Vagina (tissue), 2 donors: ENCODE data around the gene LAMA2. TPM values are rescaled to one million over a fixed set of nuclear protein-coding genes. Genes with fewer than 3 reads are reported as not detected.

Source experiments
- DNase-seq, 2 donors: peaks; one replicate each; pipeline ENCODE4 v3.0.0-alpha.2; 2017; ENCODE audit errors: extremely low spot score in 2 of 2
- H3K27ac ChIP-seq: fragments of 200-600 bp; sonication (generic); one replicate; pipeline ENCODE4 v1.5.1; 2019
- H3K27me3 ChIP-seq: fragments of 200-600 bp; sonication (generic); one replicate; pipeline ENCODE4 v1.5.1; 2019
- H3K36me3 ChIP-seq, 2 donors: fragments of 200-600 bp; sonication (generic); one replicate each; pipeline ENCODE4 v1.5.1; 2017 to 2019
- H3K4me1 ChIP-seq: fragments of 200-600 bp; sonication (generic); one replicate; pipeline ENCODE4 v1.5.1; 2019
- H3K4me3 ChIP-seq, 2 donors: fragments of 200-600 bp; sonication (generic); 1 replicate in 1 of 2; 2 replicates in 1 of 2; pipeline ENCODE4 v1.5.1; 2016 to 2019
- H3K9me3 ChIP-seq: fragments of 200-600 bp; sonication (generic); one replicate; pipeline ENCODE4 v1.5.1; 2019
- POLR2A ChIP-seq, 2 donors: fragments of 450-650 bp; IDR thresholded peaks; one replicate each; pipeline ENCODE4 v1.6.1; 2017; ENCODE audit warnings: antibody characterized with exemption in 2 of 2, mild to moderate bottlenecking in 2 of 2, moderate library complexity in 2 of 2
- POLR2AphosphoS5 ChIP-seq, 2 donors: sonication (generic); formaldehyde crosslinking; IDR thresholded peaks; one replicate each; pipeline ENCODE4 v1.9.0; 2017; ENCODE audit warnings: antibody characterized with exemption in 2 of 2, mild to moderate bottlenecking in 2 of 2, low read depth in 1 of 2; ENCODE audit not compliant: insufficient read depth in 1 of 2
- intact Hi-C: fragments of 100-400 bp; cut with DNase I; formaldehyde crosslinking; loops from one replicate; pipeline ENCODE4 v1.15.1; 2023
- total RNA-seq: library from RNA; depleted of rRNA; stranded (reverse); fragments of >200 nt; gene quantifications from one replicate; pipeline ENCODE4 v1.2.3, GENCODE V29; 2016
- TF ChIP-seq, protein P1 (sequence below), 3 experiments: fragments of 450-650 bp in 2 of 3; fragments of 200-600 bp in 1 of 3; sonication (generic) in 1 of 3; IDR thresholded peaks; one replicate each; pipeline ENCODE4 v1.5.1; 2017 to 2019; ENCODE audit warnings: antibody characterized with exemption in 3 of 3, mild to moderate bottlenecking in 2 of 3, moderate library complexity in 2 of 3

The LAMA2 gene
- total RNA-seq, 1 donor from 2014 or later = 91.1 TPM

DNA sequence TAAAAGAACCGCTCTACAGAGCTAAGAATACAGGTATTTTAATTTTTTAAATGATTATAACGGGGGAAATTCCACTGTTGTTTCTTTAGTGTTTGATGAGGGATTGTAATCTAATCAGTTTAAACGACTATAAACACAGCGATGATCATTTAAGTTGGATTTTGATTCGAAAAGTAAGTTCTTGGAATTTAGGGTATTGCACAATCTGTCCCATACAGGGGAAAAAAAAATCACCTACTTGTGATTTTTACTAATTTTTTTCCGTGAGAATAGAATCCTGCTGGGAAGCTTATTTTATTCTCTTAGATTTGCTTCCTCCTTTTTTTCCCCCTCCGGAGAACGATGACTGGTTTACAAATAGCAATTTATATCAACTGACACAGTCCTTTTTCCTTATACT lies 108.0 kb downstream of the LAMA2 start:
- Histone ChIP-seq H3K9me3 (no peaks in the 10 kb centered on the region), H3K27me3 (no peaks in the 10 kb centered on the region), H3K4me1 (no peaks in the 10 kb centered on the region), H3K4me3 (no peak overlapping the region), H3K27ac (no peak overlapping the region), H3K36me3 (no peaks in the 10 kb centered on the region)
- no peak for TF ChIP-seq POLR2AphosphoS5 (IDR thresholded peaks at IDR 0.05; ENCODE audit: insufficient read depth in 1 of 2, low read depth in 1 of 2)
- TF ChIP-seq POLR2A (IDR thresholded peaks at IDR 0.05) = no peak
- TF ChIP-seq, protein P1, sequence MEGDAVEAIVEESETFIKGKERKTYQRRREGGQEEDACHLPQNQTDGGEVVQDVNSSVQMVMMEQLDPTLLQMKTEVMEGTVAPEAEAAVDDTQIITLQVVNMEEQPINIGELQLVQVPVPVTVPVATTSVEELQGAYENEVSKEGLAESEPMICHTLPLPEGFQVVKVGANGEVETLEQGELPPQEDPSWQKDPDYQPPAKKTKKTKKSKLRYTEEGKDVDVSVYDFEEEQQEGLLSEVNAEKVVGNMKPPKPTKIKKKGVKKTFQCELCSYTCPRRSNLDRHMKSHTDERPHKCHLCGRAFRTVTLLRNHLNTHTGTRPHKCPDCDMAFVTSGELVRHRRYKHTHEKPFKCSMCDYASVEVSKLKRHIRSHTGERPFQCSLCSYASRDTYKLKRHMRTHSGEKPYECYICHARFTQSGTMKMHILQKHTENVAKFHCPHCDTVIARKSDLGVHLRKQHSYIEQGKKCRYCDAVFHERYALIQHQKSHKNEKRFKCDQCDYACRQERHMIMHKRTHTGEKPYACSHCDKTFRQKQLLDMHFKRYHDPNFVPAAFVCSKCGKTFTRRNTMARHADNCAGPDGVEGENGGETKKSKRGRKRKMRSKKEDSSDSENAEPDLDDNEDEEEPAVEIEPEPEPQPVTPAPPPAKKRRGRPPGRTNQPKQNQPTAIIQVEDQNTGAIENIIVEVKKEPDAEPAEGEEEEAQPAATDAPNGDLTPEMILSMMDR (IDR thresholded peaks at IDR 0.05) = no peak
- DNase-seq = no peak
- intact Hi-C loops = no loop called here

DNA sequence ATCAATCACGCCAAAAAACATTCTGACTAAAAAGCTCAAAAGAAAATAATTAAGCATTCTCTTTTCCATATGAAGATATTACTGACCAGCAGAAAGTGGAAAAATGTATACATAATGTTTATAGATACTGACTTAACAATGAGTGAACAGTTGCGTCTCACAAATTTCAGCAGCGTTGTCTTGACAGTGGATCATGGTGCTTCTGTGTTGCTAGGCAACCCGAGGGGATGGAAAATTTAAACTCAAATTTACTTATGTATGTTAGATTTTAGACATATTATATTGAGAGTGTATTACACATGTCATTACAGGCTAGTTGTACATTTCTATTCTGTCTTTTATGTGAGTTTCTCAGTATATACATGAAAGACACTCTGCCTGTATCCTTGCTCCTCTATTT lies 110.2 kb downstream of the LAMA2 start:
- Histone ChIP-seq H3K9me3 (no peaks in the 10 kb centered on the region), H3K36me3 (no peaks in the 10 kb centered on the region), H3K27me3 (no peaks in the 10 kb centered on the region), H3K27ac (no peak overlapping the region), H3K4me3 (no peak overlapping the region), H3K4me1 (no peaks in the 10 kb centered on the region)
- intact Hi-C loops = no loop called here
- no peak for DNase-seq
- no peak for TF ChIP-seq POLR2A (IDR thresholded peaks at IDR 0.05)

DNA sequence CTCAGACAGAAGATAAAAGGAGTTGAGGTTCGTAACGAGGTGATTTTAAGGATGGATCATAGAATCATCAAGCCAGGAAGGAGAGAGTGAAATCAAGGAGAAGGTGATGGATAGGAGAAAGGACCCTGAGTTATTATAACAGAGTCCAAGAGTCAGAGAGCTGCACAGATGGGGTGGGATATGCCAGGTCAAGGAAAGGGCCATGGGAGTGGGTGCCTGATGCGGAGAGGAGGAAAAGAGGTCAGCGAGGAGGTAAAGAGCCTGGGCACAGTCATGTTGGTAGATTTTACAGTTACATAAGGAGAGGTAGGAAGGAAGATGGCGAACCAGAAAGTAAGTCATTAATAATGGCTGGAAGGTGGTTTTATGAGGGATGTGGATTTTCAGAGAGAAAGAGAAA lies 114.9 kb downstream of the LAMA2 start:
- H3K36me3 ChIP-seq = no peaks in the 10 kb centered on the region
- no peaks in the 10 kb centered on the region for H3K27me3 ChIP-seq
- TF ChIP-seq, protein P1 (IDR thresholded peaks at IDR 0.05) = no peak
- TF ChIP-seq POLR2A (IDR thresholded peaks at IDR 0.05) (no peak), POLR2AphosphoS5 (IDR thresholded peaks at IDR 0.05; ENCODE audit: insufficient read depth in 1 of 2, low read depth in 1 of 2) (no peak)
- no peak overlapping the region for H3K4me3 ChIP-seq
- DNase-seq = no peak
- no peaks in the 10 kb centered on the region for H3K9me3 ChIP-seq
- no peaks in the 10 kb centered on the region for H3K4me1 ChIP-seq
- no peak overlapping the region for H3K27ac ChIP-seq
- intact Hi-C loops = no loop called here

DNA sequence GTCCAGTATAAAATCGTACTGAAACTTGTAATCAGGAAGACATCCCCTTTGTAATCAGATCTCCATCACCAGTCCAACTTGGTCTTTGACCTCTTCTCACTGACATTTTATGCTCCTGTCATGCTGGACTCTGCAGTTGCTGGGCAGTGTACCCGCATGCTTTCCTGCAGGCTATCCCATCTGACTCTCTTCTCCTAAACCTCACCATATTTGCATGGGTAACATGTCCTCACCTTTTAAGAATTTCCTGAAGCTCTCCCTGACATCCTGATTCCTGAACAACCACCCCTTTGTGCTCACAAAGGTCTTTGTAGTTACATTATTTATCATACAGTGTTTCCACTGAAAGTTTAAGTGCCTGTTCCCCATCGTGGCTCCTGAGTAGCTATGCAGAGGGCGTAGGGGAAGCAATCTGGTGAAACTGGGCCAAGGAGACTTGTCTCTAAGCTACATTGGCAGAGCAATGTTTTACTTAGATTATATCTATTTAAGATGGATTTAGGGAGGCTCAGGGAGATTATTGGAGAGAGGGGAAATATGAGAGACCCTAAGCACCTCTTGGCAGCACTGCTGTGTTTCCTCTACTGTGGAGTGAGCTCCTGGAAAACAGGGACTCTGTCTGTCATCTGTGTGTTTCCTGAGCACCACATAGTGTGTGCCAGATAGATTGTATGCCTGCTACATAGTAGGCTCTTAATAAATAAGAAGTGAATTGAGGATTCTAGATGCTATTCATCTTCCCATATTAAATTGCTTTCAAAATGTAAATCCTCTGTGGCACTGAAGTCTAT lies 124.0 kb downstream of the LAMA2 start:
- Histone ChIP-seq H3K9me3 (no peaks in the 10 kb centered on the region), H3K36me3 (no peaks in the 10 kb centered on the region), H3K4me3 (no peak overlapping the region), H3K27me3 (no peaks in the 10 kb centered on the region), H3K4me1 (no peaks in the 10 kb centered on the region), H3K27ac (no peak overlapping the region)
- TF ChIP-seq POLR2AphosphoS5 (IDR thresholded peaks at IDR 0.05; ENCODE audit: insufficient read depth in 1 of 2, low read depth in 1 of 2) (no peak), POLR2A (IDR thresholded peaks at IDR 0.05) (no peak)
- TF ChIP-seq, protein P1 (IDR thresholded peaks at IDR 0.05) = no peak
- no peak for DNase-seq
- intact Hi-C loops = no loop called here

DNA sequence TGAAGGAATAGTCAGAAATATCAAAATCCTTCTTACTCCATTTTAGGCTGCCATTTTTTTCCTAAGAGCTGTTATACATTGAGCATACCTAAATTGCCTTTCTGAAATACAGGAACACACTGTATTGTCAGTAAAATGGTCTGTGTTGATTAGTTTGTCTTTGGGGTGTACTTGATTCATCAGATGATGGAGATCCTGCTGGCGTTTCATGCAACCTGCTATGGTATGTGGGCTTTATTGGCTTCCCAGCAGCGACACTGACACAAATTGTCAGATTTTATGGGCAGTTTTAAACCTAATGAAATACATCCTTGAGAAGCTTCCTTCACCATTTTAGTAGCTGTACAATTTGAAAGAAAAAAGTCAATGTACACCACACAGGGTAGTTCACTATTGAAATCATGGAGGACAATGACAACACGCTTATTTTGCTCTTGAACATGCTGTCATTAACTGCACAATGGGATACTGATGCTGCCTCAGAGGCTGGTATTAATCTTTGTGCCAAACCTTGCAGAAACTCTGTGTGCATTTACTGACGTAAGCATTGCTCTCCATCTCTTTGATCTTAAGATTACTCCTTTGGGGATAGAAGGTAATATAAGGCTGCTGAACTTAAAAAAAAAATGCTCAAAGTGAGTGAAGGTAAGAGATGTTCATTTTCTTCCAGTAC lies 124.9 kb downstream of the LAMA2 start:
- no peak for DNase-seq
- Histone ChIP-seq H3K27ac (no peak overlapping the region), H3K9me3 (no peaks in the 10 kb centered on the region), H3K27me3 (no peaks in the 10 kb centered on the region), H3K4me3 (no peak overlapping the region), H3K4me1 (no peaks in the 10 kb centered on the region), H3K36me3 (no peaks in the 10 kb centered on the region)
- intact Hi-C loops = no loop called here
- no peak for TF ChIP-seq POLR2AphosphoS5 (IDR thresholded peaks at IDR 0.05; ENCODE audit: insufficient read depth in 1 of 2, low read depth in 1 of 2)
- TF ChIP-seq POLR2A (IDR thresholded peaks at IDR 0.05) = no peak
- TF ChIP-seq, protein P1 (IDR thresholded peaks at IDR 0.05) = no peak
